NOMO-1 treated with dmso at 0.1 percent for 144 hours (cell line): Measurements from ENCODE around the gene CHMP5.
"Not testable (repeated sequence)": the region's sequence is repeated elsewhere in the genome, so short reads cannot be mapped to it uniquely, and the experiment has no call there.

ENCODE experiments used
- DNase-seq: peaks from one replicate; lab custom pipeline; 2025; ENCODE audit not compliant: unreplicated experiment; lab: John Stamatoyannopoulos, UW

The CHMP5 gene

DNA sequence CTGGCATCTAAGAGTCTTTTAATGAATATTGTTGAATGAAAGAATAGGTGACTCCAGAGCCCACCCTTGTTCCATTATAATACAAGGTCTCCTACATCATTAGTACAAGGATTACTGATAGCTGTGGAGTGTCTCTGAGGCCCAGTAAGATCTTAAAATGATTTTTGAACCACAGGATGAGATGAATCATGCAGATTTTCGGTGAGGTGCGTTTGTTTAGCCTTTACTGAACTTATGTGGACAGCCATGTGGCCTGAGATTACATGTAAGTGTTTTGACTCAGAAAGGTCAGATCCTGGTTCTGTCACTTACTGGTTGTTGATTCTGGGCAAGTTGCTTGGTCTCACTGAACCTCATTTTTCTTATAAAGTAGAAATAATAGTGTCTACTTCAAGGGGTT lies 47.1 kb downstream of the CHMP5 start:
- no peak for DNase-seq

DNA sequence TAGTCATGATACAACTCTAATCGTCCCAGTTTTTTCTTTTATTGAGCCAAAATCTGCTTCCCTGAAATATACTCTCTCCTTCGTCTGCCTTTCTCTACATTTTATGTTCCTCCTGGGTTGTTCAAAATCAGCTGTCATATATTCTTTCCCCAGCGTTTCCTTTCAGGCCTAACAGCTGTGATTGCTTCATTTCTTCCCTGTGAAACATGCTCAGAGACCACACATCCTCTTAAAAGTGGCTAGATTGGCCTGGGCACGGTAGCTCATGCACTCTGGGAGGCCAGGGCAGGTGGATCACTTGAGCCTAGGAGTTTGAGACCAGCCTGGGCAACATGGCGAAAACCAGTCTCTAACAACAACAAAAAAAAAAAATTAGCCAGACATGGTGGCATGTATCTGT lies 50.5 kb downstream of the CHMP5 start:
- no peak for DNase-seq

DNA sequence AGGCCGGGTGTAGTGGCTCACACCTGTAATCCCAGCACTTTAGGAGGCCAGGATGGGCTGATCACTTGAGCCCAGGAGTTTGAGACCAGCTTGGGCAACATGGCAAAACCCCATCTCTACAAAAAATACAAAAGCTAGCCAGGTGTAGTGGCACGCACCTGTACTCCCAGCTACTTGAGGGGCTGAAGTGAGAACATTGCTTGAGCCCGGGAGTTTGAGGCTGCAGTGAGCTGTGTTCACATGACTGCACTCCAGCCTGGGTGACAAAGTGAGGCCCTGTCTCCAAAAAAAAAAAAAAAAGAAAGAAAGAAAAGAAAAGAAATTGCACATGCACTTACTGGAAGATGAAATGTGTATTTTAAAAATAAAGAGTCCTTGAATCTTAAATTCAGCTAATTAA lies 52.3 kb downstream of the CHMP5 start:
- not testable (repeated sequence) for DNase-seq

DNA sequence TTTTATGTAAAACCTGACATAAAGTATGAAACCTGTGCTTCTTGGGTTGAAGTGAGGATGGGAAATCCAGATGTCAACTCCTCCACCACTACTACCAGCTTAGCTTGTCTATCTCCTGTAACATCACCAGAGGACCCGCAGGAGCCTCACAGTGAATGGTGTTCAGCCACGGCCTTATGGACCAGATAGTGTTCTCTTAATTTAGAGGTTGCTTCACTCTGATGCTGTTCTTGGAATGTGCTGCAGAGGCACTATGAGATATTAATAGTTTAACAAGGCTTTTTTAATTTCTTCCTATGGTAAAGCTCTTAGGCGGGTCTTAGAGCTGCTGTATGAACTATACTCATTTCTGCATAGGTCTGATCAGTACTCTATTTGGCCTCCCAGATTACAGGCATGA lies 53.4 kb downstream of the CHMP5 start:
- no peak for DNase-seq

DNA sequence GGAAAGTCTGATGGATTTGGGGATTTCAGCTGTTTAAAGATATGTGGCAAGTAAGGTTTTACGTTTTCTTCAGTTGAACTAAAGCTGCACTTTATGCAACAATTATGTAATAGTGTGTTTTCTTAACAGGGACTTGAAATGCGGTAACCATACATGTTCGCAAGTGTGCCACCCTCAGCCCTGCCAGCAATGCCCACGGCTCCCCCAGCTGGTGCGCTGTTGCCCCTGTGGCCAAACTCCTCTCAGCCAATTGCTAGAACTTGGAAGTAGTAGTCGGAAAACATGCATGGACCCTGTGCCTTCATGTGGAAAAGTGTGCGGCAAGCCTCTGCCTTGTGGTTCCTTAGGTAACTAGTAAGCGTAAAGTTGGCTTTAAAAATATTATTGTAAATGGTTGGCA lies 53.9 kb downstream of the CHMP5 start:
- DNase-seq = no peak

DNA sequence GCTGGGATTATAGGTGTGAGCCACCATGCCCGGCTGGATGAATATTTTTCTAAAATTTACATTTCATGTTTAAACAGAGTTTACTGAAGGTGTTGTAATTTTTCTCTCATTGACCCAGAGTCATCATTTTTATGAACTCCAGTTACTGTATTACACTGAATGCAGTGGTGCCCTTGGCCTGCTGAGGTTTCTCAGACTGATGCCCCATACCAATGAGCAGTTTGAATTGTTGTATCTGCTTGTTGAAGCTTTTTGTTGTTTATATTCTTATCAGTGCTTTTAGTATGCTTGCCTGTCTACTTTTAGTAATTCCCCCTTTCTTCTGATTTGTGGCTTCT lies 55.4 kb downstream of the CHMP5 start:
- DNase-seq = no peak

DNA sequence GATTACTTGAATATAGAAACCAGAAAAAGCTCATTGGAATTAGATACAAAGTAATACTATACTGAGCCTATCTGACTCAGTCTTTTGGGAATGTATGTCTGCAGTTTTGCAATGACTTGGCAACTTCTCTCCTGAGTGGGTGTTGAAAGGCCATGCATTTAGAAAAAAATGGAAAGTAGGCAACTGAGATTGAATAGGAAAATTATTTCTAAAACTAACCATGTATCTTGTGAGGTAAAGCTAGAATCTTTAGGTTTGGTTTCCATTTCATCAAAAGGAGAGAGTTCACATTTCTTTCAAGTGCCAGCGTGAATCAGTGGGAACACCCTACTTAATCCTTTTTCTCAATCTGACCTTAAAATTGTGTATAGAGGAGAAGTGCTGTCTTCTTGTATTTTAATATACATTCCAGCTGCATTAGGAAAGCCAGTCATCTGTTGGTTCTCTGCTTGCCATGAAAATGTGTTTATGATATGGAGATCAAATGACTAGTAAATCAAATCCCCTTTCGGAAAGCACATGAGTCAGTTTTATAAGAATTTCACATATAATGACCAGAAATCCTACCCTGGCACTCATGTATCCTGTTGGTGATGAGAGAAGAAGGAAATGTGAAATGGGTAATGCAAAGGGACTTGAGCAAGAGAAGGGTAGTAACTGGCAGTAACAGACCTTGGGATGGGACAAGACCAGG lies 55.9 kb downstream of the CHMP5 start:
- DNase-seq = no peak

DNA sequence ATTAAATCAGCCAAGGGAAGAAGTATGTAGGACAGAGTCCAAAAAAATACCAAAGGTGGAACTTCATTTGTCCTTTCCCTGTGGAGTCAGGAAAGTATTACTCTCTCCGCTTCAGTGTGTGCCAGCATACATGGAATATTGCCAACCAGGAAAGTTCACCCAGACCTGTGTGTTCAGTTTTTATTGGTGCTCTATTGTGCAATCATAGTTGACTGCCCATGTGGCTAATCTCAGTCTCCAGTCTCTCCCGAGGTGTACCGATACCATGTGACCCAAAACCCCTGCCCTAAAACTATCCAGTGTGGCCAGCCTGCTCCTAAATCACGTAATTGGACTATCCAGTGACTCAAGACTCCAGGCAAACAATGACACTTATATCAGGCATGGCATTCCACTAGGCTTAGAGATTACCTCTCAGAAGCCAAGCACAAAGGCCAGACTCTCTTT lies 64.3 kb downstream of the CHMP5 start:
- no peak for DNase-seq

DNA sequence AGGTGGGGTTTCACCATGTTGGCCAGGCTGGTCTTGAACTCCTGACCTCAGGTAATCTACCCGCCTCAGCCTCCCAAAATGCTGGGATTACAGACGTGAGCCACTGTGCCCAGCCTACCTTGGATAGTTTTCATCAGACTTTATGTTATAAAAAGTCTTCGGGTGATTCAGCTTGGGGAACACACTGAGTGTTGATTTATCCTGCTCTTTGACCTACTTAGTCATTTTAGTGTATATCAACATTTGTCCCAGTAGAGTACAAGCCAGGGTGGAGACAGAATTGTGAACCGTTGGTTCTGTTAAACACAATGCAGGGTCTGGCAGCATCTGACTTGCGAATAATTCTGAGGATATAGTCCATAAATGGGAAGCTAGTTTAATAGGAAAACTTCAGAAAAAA lies 65.1 kb downstream of the CHMP5 start:
- no peak for DNase-seq

DNA sequence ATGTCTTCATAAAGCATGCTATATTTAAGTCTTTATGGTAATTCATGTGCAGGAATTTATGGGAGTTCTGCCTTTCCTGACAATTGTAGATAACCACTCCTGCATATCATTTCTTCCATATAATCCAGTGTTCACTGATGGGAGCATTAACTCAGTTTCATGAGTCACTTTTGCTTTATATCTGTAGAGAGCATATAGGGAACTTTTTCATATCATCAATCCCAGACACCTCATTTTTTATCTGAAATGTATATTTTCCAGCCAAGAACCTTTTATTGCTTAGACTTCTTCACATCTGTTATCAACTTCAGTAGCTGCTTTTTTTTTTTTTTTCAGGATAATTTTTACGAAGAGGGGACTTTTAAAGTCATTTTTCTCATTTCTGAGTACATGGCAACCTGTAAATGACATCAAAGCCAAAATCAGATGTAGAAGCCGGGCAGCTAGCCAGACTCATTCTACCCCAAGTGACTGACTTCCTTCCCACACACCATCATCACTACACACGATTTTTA lies 66.6 kb downstream of the CHMP5 start:
- no peak for DNase-seq
